Mucosa of rectum (tissue), 2 donors: ENCODE data around the gene SLC25A51.

Experiments used
- H3K27ac ChIP-seq, 2 donors: one replicate each; pipeline ENCODE4 v1.7.0; 2013; ENCODE audit warnings: inconsistent platforms in 2 of 2, low read depth in 2 of 2, low read length in 2 of 2
- H3K27me3 ChIP-seq, 2 donors: one replicate each; pipeline ENCODE4 v1.7.0; 2013; ENCODE audit warnings: low read length in 2 of 2; ENCODE audit not compliant: control insufficient read depth in 2 of 2, insufficient read depth in 2 of 2
- H3K36me3 ChIP-seq, 2 donors: one replicate each; pipeline ENCODE4 v1.7.0; 2013; ENCODE audit warnings: low read length in 2 of 2; ENCODE audit not compliant: control insufficient read depth in 2 of 2, insufficient read depth in 2 of 2
- H3K4me1 ChIP-seq, 2 donors: one replicate each; pipeline ENCODE4 v1.7.0; 2013; ENCODE audit warnings: low read length in 2 of 2, mild to moderate bottlenecking in 1 of 2; ENCODE audit not compliant: control insufficient read depth in 2 of 2, insufficient read depth in 2 of 2
- H3K4me3 ChIP-seq, 2 donors: one replicate each; pipeline ENCODE4 v1.7.0; 2013; ENCODE audit warnings: low read length in 2 of 2
- H3K9ac ChIP-seq, 2 donors: one replicate each; pipeline ENCODE4 v1.7.0; 2013; ENCODE audit warnings: low read length in 2 of 2, low read depth in 1 of 2, mild to moderate bottlenecking in 1 of 2
- H3K9me3 ChIP-seq, 2 donors: one replicate each; pipeline ENCODE4 v1.7.0; 2013; ENCODE audit warnings: low read length in 2 of 2; ENCODE audit not compliant: control insufficient read depth in 2 of 2
- donor health status: healthy.
- donor health status: Normal muscosa, but diverticular disease.

The SLC25A51 gene

GRCh38 chr9:37937366-37937765, 33.4 kb upstream of the SLC25A51 start:
- no peak overlapping the region for H3K9ac ChIP-seq
- H3K36me3 ChIP-seq, result peaks cover 4% of the 10 kb centered on the region in 2 donors
- no peak overlapping the region for H3K27ac ChIP-seq
- H3K4me1 ChIP-seq, result no peaks in the 10 kb centered on the region
- H3K4me3 ChIP-seq, result no peak overlapping the region
- no peaks in the 10 kb centered on the region for H3K27me3 ChIP-seq
- H3K9me3 ChIP-seq, result no peaks in the 10 kb centered on the region

- Histone ChIP-seq H3K27me3 (no peaks in the 10 kb centered on the region), H3K9me3 (no peaks in the 10 kb centered on the region), H3K27ac (no peak overlapping the region), H3K4me1 (no peaks in the 10 kb centered on the region), H3K36me3 (peaks cover 4% of the 10 kb centered on the region in 2 donors), H3K4me3 (no peak overlapping the region), H3K9ac (no peak overlapping the region)
These were observed 33.0 kb upstream of the SLC25A51 start for GRCh38 chr9:37936965-37937364.

DNA sequence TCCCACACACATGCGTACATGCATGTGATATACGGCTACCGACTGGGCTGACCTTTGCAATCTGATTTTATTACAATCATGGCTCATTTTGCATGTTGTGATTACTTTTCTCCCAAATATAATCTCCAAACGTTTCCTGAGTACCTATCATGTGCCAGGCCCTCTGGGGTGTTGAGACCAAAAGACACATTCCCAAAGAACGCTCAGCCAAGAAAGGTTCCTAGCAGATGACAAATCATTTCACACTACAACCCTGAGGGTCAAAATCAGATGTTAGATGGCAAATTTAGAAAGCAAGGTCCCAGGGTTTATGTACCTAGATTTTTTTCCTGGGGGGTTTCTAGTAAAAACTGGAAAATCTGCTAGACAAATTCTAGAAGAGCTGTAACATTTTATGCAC, 32.4 kb upstream of the SLC25A51 start:
- no peaks in the 10 kb centered on the region for H3K4me1 ChIP-seq
- H3K27ac ChIP-seq, result no peak overlapping the region
- peaks cover 4% of the 10 kb centered on the region in 2 donors for H3K36me3 ChIP-seq
- H3K27me3 ChIP-seq, result no peaks in the 10 kb centered on the region
- H3K9ac ChIP-seq, result no peak overlapping the region
- no peak overlapping the region for H3K4me3 ChIP-seq
- no peaks in the 10 kb centered on the region for H3K9me3 ChIP-seq

DNA sequence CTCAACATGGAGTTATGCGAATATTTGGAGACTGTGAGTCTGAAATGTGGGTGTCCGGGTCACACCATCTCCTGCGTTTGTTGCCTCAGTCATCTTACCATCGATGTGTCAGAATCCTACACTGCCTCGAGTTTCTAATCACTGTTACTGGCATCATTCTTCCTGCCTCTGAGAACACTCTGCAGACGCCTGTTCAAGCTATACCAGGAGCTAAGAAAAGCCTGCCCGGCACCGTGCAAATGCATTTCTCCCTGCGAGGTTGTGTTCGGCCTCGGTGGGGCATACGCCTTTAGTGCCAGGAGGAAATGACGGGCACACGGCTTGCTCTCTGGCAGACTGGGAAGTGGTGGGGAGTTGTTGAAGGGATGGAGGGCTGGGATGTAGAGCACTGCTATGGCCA, 31.2 kb upstream of the SLC25A51 start:
- Histone ChIP-seq H3K36me3 (peaks cover 0 to 4% of the 10 kb centered on the region in 2 donors), H3K9ac (no peak overlapping the region), H3K4me3 (no peak overlapping the region), H3K9me3 (no peaks in the 10 kb centered on the region), H3K27me3 (no peaks in the 10 kb centered on the region), H3K27ac (no peak overlapping the region), H3K4me1 (no peaks in the 10 kb centered on the region)

DNA sequence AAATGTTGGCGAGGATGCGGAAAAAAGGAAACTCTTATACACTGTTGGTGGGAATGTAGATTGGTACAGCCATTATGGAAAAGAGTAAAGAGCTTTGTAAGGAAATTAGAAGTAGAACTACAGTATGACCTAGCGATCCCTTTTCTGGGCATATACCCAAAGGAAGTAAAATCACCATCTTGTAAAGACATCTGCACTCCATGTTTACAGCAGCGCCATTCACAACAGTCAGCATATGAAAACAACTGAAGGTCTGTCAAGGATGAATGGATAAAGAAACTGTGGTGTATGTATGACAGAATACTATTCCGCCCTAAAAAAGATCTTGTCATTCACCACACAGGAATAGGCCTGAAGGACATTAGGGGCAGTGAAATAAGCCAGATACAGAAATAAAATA, 27.7 kb upstream of the SLC25A51 start:
- H3K9me3 ChIP-seq, result no peaks in the 10 kb centered on the region
- no peak overlapping the region for H3K4me3 ChIP-seq
- no peaks in the 10 kb centered on the region for H3K27me3 ChIP-seq
- H3K4me1 ChIP-seq, result no peaks in the 10 kb centered on the region
- peaks cover 0 to 5% of the 10 kb centered on the region in 2 donors for H3K36me3 ChIP-seq
- no peak overlapping the region for H3K27ac ChIP-seq
- H3K9ac ChIP-seq, result no peak overlapping the region

GRCh38 chr9:37929441-37929895, 25.5 kb upstream of the SLC25A51 start:
- Histone ChIP-seq H3K4me1 (no peaks in the 10 kb centered on the region), H3K9ac (no peak overlapping the region), H3K36me3 (peaks cover 0 to 5% of the 10 kb centered on the region in 2 donors), H3K27ac (no peak overlapping the region), H3K9me3 (no peaks in the 10 kb centered on the region), H3K4me3 (no peak overlapping the region), H3K27me3 (no peaks in the 10 kb centered on the region)

GRCh38 chr9:37928552-37929430, 24.9 kb upstream of the SLC25A51 start:
- Histone ChIP-seq H3K4me1 (no peaks in the 10 kb centered on the region), H3K36me3 (peaks cover 0 to 5% of the 10 kb centered on the region in 2 donors), H3K27ac (no peak overlapping the region), H3K4me3 (no peak overlapping the region), H3K9me3 (no peaks in the 10 kb centered on the region), H3K27me3 (no peaks in the 10 kb centered on the region), H3K9ac (no peak overlapping the region)

DNA sequence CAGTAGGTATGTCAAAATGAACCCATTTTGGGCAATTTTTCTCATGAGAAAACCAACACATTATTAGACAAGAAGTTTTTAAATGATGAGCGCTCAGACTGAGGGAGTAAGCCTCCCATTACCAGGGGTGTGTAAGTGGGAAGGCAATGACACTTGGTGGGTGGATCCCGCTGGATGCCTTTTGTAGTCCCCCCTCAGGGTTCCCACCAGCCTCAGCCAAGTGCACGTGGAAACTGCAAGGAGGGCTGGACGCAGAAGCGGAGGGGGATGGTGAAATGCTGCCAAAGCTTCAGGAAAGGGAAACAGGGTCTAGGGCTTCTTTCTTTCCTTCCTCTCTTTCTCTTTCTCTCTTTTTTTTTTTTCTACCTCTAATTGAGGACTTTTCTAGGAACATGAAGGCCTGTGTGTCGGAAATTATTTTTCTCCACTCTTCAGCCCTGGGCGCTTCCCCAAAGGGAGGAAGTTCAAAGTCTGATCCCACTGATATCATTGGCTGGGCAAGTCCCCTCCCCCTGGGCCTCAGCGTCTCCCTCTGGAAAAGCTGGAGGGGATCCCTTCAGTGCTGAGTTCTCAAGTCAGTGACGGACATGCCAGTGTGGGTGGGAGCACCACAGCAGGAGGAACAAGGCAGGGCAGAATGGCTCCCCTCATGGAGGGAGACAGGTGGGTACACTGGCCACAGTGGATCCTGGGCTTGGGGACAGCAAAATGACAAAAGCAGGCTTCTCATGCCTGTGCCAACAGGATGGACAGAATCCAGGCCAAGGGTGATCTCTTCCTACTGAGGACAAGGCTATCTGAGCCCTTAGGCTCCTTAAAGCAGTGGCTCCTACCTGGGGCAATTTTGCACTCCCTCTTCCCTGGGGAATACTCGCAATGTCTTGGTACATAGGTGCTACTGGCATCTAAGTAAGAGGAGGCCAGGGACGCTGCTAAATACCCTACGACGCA, 23.9 kb upstream of the SLC25A51 start:
- Histone ChIP-seq H3K27ac (no peak overlapping the region), H3K36me3 (peaks cover 0 to 2% of the 10 kb centered on the region in 2 donors), H3K4me1 (no peaks in the 10 kb centered on the region), H3K27me3 (no peaks in the 10 kb centered on the region), H3K9ac (no peak overlapping the region), H3K9me3 (no peaks in the 10 kb centered on the region), H3K4me3 (no peak overlapping the region)

GRCh38 chr9:37927132-37927531, 23.2 kb upstream of the SLC25A51 start:
- peaks cover 0 to 2% of the 10 kb centered on the region in 2 donors for H3K36me3 ChIP-seq
- no peaks in the 10 kb centered on the region for H3K27me3 ChIP-seq
- no peaks in the 10 kb centered on the region for H3K9me3 ChIP-seq
- no peak overlapping the region for H3K27ac ChIP-seq
- no peaks in the 10 kb centered on the region for H3K4me1 ChIP-seq
- H3K4me3 ChIP-seq, result no peak overlapping the region
- no peak overlapping the region for H3K9ac ChIP-seq

DNA sequence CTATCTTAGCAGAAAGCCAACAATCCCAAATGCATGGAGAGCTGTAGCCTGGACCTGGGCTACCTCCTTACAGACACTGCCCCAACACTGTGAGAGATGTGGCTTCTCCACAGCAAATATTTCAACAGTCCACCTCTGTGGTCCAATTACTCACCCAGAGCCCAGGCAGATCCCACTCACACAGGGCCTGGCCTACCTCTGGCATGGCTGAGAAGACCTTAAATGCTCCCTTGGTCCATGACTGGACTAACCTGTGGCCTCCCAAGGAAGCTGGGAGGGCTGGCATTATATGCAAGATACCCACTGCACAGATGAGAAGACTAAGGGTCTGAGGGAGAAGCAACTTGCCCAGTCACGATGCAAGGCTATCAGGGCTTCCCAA, 22.8 kb upstream of the SLC25A51 start:
- Histone ChIP-seq H3K27me3 (no peaks in the 10 kb centered on the region), H3K36me3 (peaks cover 0 to 2% of the 10 kb centered on the region in 2 donors), H3K9ac (no peak overlapping the region), H3K4me1 (no peaks in the 10 kb centered on the region), H3K27ac (no peak overlapping the region), H3K9me3 (no peaks in the 10 kb centered on the region), H3K4me3 (no peak overlapping the region)
